ENCODE data around the gene CDK15.

CDK15 gene

DNA sequence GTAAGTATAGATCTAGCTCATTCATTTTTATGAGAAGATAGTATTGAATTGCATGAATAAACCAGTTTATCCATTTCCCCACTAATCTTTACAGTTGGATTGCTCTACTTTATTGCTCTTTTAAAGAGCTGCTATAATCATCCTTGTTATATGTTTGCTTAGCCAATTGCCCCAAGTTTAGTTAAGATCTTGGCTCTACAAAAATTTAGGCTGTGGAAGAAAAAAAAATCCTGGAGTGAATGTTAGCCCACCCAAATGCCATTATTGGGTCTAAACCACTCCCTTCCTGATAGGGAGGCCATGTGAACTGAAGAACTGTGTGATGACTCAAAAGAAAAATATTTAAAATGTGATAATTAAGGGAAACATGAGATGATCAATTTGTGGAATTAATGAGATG, 28.5 kb upstream of the CDK15 start:
- no peaks in the 10 kb centered on the region for H4K20me1 ChIP-seq (ENCODE audit: low read depth, low read length)
- no peak overlapping the region for H3K4me3 ChIP-seq (ENCODE audit: insufficient read depth, low read length, poor library complexity, severe bottlenecking)
- no peak overlapping the region for H3K27ac ChIP-seq (ENCODE audit: low read depth, low read length)
- H3K79me2 ChIP-seq (ENCODE audit: insufficient read depth, low read length) = no peaks in the 10 kb centered on the region
- H3K27me3 ChIP-seq (ENCODE audit: low read length) = no peaks in the 10 kb centered on the region
- H2AFZ ChIP-seq (ENCODE audit: low read depth, low read length, severe bottlenecking) = no peak overlapping the region
- no peak overlapping the region for H3K9ac ChIP-seq (ENCODE audit: low read length)
- no peak overlapping the region for H3K4me2 ChIP-seq (ENCODE audit: low read depth, low read length, poor library complexity, severe bottlenecking)
- peaks cover 6% of the 10 kb centered on the region; the same call in 1 of the 2 replicates for H3F3A ChIP-seq (ENCODE audit: insufficient read depth)
- no peaks in the 10 kb centered on the region for H3K9me3 ChIP-seq (ENCODE audit: insufficient read depth, low read length)
- H3K36me3 ChIP-seq (ENCODE audit: low read length) = no peaks in the 10 kb centered on the region
- no peaks in the 10 kb centered on the region for H3K9me2 ChIP-seq (replicated peaks; ENCODE audit: insufficient read depth, low read length)
- TF ChIP-seq, protein P1, sequence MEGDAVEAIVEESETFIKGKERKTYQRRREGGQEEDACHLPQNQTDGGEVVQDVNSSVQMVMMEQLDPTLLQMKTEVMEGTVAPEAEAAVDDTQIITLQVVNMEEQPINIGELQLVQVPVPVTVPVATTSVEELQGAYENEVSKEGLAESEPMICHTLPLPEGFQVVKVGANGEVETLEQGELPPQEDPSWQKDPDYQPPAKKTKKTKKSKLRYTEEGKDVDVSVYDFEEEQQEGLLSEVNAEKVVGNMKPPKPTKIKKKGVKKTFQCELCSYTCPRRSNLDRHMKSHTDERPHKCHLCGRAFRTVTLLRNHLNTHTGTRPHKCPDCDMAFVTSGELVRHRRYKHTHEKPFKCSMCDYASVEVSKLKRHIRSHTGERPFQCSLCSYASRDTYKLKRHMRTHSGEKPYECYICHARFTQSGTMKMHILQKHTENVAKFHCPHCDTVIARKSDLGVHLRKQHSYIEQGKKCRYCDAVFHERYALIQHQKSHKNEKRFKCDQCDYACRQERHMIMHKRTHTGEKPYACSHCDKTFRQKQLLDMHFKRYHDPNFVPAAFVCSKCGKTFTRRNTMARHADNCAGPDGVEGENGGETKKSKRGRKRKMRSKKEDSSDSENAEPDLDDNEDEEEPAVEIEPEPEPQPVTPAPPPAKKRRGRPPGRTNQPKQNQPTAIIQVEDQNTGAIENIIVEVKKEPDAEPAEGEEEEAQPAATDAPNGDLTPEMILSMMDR (IDR thresholded peaks at IDR 0.05; ENCODE audit: insufficient read depth, low read length, poor library complexity, severe bottlenecking) = no peak
- TF ChIP-seq EZH2phosphoT487 (conservative IDR thresholded peaks at IDR 0.05; ENCODE audit: low read length) = no peak

DNA sequence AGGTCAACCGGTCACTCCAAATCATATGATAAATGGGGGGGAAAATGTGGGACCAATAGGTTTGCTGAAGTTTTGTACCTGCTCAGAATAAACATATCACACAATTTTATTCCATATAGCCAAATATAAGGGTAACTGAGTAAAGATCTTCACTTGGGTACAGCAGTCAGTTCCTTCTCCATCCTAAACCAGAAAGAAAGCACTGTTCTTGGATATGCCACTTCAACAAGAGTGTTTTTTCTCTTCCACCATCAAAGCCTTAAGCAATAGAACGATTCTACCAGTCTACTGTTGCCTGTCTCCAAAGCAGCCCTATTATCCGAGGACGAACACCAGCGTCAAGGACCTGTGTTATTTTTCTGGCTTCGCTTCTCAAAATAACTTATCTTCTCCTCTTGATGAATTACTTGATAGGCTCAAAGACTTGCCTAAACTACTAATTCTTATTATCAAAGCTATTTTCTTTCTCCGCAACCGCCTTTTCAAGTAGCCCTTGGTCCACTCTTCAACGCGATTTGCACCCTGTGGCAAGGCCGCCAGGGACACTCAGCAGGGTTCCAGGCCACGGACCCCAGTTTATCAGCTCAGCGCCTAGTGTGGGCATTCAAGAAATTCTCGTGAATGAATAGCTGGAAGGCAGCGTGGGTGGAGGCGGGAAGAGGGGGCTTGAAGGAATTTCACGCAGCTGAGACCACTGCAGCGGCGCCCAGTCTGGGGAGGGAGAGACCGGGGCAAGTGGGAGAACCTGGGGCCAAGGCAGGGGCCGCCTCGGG, 26.2 kb upstream of the CDK15 start:
- Histone ChIP-seq H3K27ac (ENCODE audit: low read depth, low read length) (no peak overlapping the region), H3K9me3 (ENCODE audit: insufficient read depth, low read length) (no peaks in the 10 kb centered on the region), H2AFZ (ENCODE audit: low read depth, low read length, severe bottlenecking) (peak overlapping the region; percentile 98), H3K27me3 (ENCODE audit: low read length) (no peaks in the 10 kb centered on the region), H3F3A (ENCODE audit: insufficient read depth) (peaks cover 6% of the 10 kb centered on the region; the same call in 1 of the 2 replicates), H3K4me2 (ENCODE audit: low read depth, low read length, poor library complexity, severe bottlenecking) (peak overlapping the region; percentile 61), H3K36me3 (ENCODE audit: low read length) (no peaks in the 10 kb centered on the region), H4K20me1 (ENCODE audit: low read depth, low read length) (no peaks in the 10 kb centered on the region), H3K4me3 (ENCODE audit: insufficient read depth, low read length, poor library complexity, severe bottlenecking) (peak overlapping the region; percentile 95), H3K9ac (ENCODE audit: low read length) (peak overlapping the region; percentile 59), H3K79me2 (ENCODE audit: insufficient read depth, low read length) (no peaks in the 10 kb centered on the region), H3K9me2 (replicated peaks; ENCODE audit: insufficient read depth, low read length) (no peaks in the 10 kb centered on the region)
- TF ChIP-seq, protein P1 (IDR thresholded peaks at IDR 0.05; ENCODE audit: insufficient read depth, low read length, poor library complexity, severe bottlenecking) = no peak
- no peak for TF ChIP-seq EZH2phosphoT487 (conservative IDR thresholded peaks at IDR 0.05; ENCODE audit: low read length)

DNA sequence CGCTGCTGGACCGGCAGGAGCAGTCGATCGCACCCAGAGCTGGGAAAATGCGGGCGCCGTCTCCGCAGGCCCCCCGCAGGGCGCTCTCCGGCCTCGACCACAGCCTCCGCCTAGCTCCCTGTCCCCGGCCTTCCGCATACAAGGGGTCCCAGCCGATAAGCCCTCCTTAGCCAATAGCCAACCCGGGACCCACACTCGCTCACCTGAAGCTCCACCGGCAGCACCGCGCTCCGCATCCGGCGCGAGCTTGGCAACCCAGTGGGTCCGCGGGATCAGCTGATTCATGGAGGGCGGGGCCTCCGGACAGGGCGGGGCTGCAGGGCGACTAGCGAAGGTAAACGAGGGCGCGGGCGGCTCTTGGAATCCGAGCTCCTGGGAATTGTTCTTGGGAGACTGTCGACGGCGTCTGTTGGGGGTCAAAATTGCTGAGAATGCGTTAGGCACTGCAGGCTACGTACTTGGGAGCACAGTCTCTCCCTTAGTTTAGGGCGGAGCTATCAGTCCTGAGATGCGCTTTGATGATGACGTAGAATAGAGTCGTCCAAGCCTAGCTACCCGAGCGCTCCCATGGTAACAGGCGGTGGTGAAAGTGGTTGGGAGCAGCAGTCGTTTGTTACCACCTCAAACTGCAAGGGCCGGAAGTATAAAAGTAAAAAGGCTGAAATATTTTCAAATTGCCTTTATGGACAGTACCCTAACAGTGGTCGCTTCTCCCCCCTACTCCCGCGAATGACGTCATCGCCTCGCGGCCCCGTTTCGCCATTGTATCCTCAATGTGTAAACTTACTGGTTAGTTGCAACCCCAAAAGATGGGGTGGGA, 25.5 kb upstream of the CDK15 start, which contains the start of gene ALS2:
Gene ALS2, minus strand, starts transcription at position 260 of the 820 bp plus-strand sequence. CDS start 12,048 bp downstream, outside the sequence.
- no peaks in the 10 kb centered on the region for H4K20me1 ChIP-seq (ENCODE audit: low read depth, low read length)
- TF ChIP-seq, protein P1 (IDR thresholded peaks at IDR 0.05; ENCODE audit: insufficient read depth, low read length, poor library complexity, severe bottlenecking) = no peak
- no peak for TF ChIP-seq EZH2phosphoT487 (conservative IDR thresholded peaks at IDR 0.05; ENCODE audit: low read length)
- H3K27ac ChIP-seq (ENCODE audit: low read depth, low read length) = no peak within 1 kb of the TSS
- H3K9me2 ChIP-seq (replicated peaks; ENCODE audit: insufficient read depth, low read length) = no peaks in the 10 kb centered on the region
- H2AFZ ChIP-seq (ENCODE audit: low read depth, low read length, severe bottlenecking) = peak within 1 kb of the TSS; percentile 98
- H3K4me3 ChIP-seq (ENCODE audit: insufficient read depth, low read length, poor library complexity, severe bottlenecking) = peak within 1 kb of the TSS; percentile 95
- peaks cover 6% of the 10 kb centered on the region; the same call in 1 of the 2 replicates for H3F3A ChIP-seq (ENCODE audit: insufficient read depth)
- peak within 1 kb of the TSS; percentile 59 for H3K9ac ChIP-seq (ENCODE audit: low read length)
- no peaks in the 10 kb centered on the region for H3K27me3 ChIP-seq (ENCODE audit: low read length)
- H3K36me3 ChIP-seq (ENCODE audit: low read length) = no peaks in the 10 kb centered on the region
- H3K79me2 ChIP-seq (ENCODE audit: insufficient read depth, low read length) = no peaks in the 10 kb centered on the region
- no peaks in the 10 kb centered on the region for H3K9me3 ChIP-seq (ENCODE audit: insufficient read depth, low read length)
- H3K4me2 ChIP-seq (ENCODE audit: low read depth, low read length, poor library complexity, severe bottlenecking) = peak within 1 kb of the TSS; percentile 61

All from SU-DHL-6 (cell line).